GM18951 (cell line): Measurements from ENCODE around the gene EXO5.

Source experiments
- POLR2A ChIP-seq: IDR thresholded peaks from 4 replicates; pipeline ENCODE4 v1.6.1; 2011; ENCODE audit warnings: mild to moderate bottlenecking; ENCODE audit not compliant: insufficient read length, insufficient read depth; ENCODE audit errors: extremely low read depth
- in situ Hi-C: fragments of 300-500 bp; cut with MboI; formaldehyde crosslinking; loops from one replicate; pipeline ENCODE4 v1.12.0; 2022; ENCODE audit warnings: low sequenced_read_pairs, mixed read lengths, inconsistent platforms; ENCODE audit not compliant: unreplicated experiment

Gene EXO5

DNA sequence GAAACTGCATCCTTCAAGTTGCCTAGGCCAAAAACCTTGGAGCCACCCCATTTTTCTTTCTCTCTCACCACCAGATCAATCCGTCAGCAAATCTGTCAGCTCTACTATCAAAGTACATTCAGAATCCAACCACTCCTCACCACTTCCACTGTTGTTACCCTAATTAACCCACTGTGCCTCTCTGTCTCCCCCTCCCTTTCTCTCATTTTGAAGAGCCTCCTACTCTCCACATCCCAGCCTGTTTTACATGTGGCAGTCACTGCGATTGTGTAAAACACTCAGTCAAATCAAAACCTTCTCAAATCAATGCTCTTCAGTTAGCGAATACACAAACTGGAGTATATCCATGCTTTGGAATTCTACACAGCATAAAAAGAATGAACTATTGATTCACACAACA is 55.9 kb downstream of the EXO5 start:
- no peak for TF ChIP-seq POLR2A
- in situ Hi-C loops, result no loop called here

GRCh38 chr1:40564913-40565312 is 56.3 kb downstream of the EXO5 start:
- no peak for TF ChIP-seq POLR2A
- in situ Hi-C loops, result no loop called here
